Effector memory CD8-positive, alpha-beta T cell (primary cell): ENCODE results near the gene SPDYE5.
A peak's percentile ranks its signal among the peaks of the same experiment; 100 is the strongest.
"Not testable (repeated sequence)": the region's sequence is repeated elsewhere in the genome, so short reads cannot be mapped to it uniquely, and the experiment has no call there.

ENCODE experiments used
- ATAC-seq: fragments of 150-1000 bp; cut with Tn5 transposase; replicated peaks from 2 replicates; pipeline ENCODE4 v1.10.0; 2021; ENCODE audit warnings: mild to moderate bottlenecking, moderate library complexity
- DNase-seq, 3 experiments: peaks; one replicate each; pipeline ENCODE4 v3.0.0; 2021
- H3K27ac Mint-ChIP-seq, 2 donors: one replicate each; pipeline ENCODE4 v1.8.0; 2022; ENCODE audit warnings: mild to moderate bottlenecking in 2 of 2, mixed read lengths in 2 of 2, moderate library complexity in 2 of 2
- H3K27me3 Mint-ChIP-seq, 2 donors: one replicate each; pipeline ENCODE4 v1.8.0; 2022; ENCODE audit warnings: mixed read lengths in 2 of 2
- H3K36me3 Mint-ChIP-seq: one replicate; pipeline ENCODE4 v1.8.0; 2022; ENCODE audit warnings: mild to moderate bottlenecking, moderate library complexity, mixed read lengths; ENCODE audit not compliant: insufficient read depth
- H3K4me1 Mint-ChIP-seq, 2 donors: one replicate each; pipeline ENCODE4 v1.8.0; 2022; ENCODE audit warnings: low read depth in 2 of 2, mixed read lengths in 2 of 2
- H3K4me3 Mint-ChIP-seq, 2 donors: one replicate each; pipeline ENCODE4 v1.8.0; 2022; ENCODE audit warnings: mild to moderate bottlenecking in 2 of 2, mixed read lengths in 2 of 2, moderate library complexity in 2 of 2
- H3K9me3 Mint-ChIP-seq, 2 donors: one replicate each; pipeline ENCODE4 v1.8.0; 2022; ENCODE audit warnings: mixed read lengths in 2 of 2

Gene SPDYE5

GRCh38 chr7:75518842-75519241 lies 26.7 kb downstream of the SPDYE5 start:
- not testable (repeated sequence) for H3K9me3 Mint-ChIP-seq, H3K27ac Mint-ChIP-seq, DNase-seq, ATAC-seq, H3K27me3 Mint-ChIP-seq, H3K4me3 Mint-ChIP-seq
- Mint-ChIP-seq H3K36me3 (peaks cover 52% of the 10 kb centered on the region), H3K4me1 (peaks cover 9 to 41% of the 10 kb centered on the region in 2 donors)

- H3K9me3 Mint-ChIP-seq, H3K4me3 Mint-ChIP-seq, DNase-seq, H3K27me3 Mint-ChIP-seq, ATAC-seq, H3K27ac Mint-ChIP-seq: not testable (repeated sequence)
- Mint-ChIP-seq H3K36me3 (peaks cover 54% of the 10 kb centered on the region), H3K4me1 (peaks cover 21 to 60% of the 10 kb centered on the region in 2 donors)
Measured at GRCh38 chr7:75521727-75522126, 29.6 kb downstream of the SPDYE5 start.

- H3K27me3 Mint-ChIP-seq, H3K9me3 Mint-ChIP-seq, ATAC-seq: not testable (repeated sequence)
- Mint-ChIP-seq H3K4me3 (peak overlapping the region; percentile 92), H3K4me1 (peaks cover 27 to 42% of the 10 kb centered on the region in 2 donors), H3K27ac (peak overlapping the region; percentile 94 to 97), H3K36me3 (peaks cover 34% of the 10 kb centered on the region)
- peak in 1 of 3 experiments; percentile 10 for DNase-seq
Measured at GRCh38 chr7:75527224-75527722, 35.2 kb downstream of the SPDYE5 start.

- Mint-ChIP-seq H3K4me1 (peaks cover 15 to 16% of the 10 kb centered on the region in 2 donors), H3K27ac (no peak overlapping the region), H3K27me3 (no peaks in the 10 kb centered on the region), H3K9me3 (no peaks in the 10 kb centered on the region), H3K36me3 (peaks cover 13% of the 10 kb centered on the region), H3K4me3 (no peak overlapping the region)
- no peak for DNase-seq
- ATAC-seq = no peak
Measured at GRCh38 chr7:75531359-75531821, 39.3 kb downstream of the SPDYE5 start.

- DNase-seq (no peak), ATAC-seq (no peak)
- Mint-ChIP-seq H3K27me3 (no peaks in the 10 kb centered on the region), H3K36me3 (peaks cover 9% of the 10 kb centered on the region), H3K4me1 (peaks cover 5 to 6% of the 10 kb centered on the region in 2 donors), H3K4me3 (no peak overlapping the region), H3K27ac (no peak overlapping the region), H3K9me3 (no peaks in the 10 kb centered on the region)
Measured at GRCh38 chr7:75532639-75533038, 40.5 kb downstream of the SPDYE5 start.

GRCh38 chr7:75533926-75534325 lies 41.8 kb downstream of the SPDYE5 start:
- Mint-ChIP-seq H3K4me1 (no peaks in the 10 kb centered on the region), H3K4me3 (no peak overlapping the region), H3K27me3 (no peaks in the 10 kb centered on the region), H3K36me3 (peaks cover 9% of the 10 kb centered on the region), H3K27ac (peak overlapping the region in 1 of 2 donors; percentile 46), H3K9me3 (no peaks in the 10 kb centered on the region)
- DNase-seq (no peak), ATAC-seq (no peak)

- ATAC-seq = no peak
- Mint-ChIP-seq H3K4me1 (no peaks in the 10 kb centered on the region), H3K27me3 (no peaks in the 10 kb centered on the region), H3K4me3 (no peak overlapping the region), H3K9me3 (no peaks in the 10 kb centered on the region), H3K36me3 (peaks cover 9% of the 10 kb centered on the region), H3K27ac (peak overlapping the region in 1 of 2 donors; percentile 46)
- no peak for DNase-seq
Measured at GRCh38 chr7:75534727-75535307, 42.7 kb downstream of the SPDYE5 start.

- H3K9me3 Mint-ChIP-seq = no peaks in the 10 kb centered on the region
- DNase-seq (no peak), ATAC-seq (no peak)
- H3K27me3 Mint-ChIP-seq = no peaks in the 10 kb centered on the region
- H3K27ac Mint-ChIP-seq = no peak overlapping the region
- H3K36me3 Mint-ChIP-seq = peaks cover 20% of the 10 kb centered on the region
- no peaks in the 10 kb centered on the region for H3K4me1 Mint-ChIP-seq
- no peak overlapping the region for H3K4me3 Mint-ChIP-seq
Measured at GRCh38 chr7:75536491-75536890, 44.4 kb downstream of the SPDYE5 start.

GRCh38 chr7:75536940-75537538 lies 44.9 kb downstream of the SPDYE5 start:
- Mint-ChIP-seq H3K36me3 (peaks cover 21% of the 10 kb centered on the region), H3K27ac (peak overlapping the region in 1 of 2 donors; percentile 25), H3K9me3 (no peaks in the 10 kb centered on the region), H3K4me3 (no peak overlapping the region), H3K27me3 (no peaks in the 10 kb centered on the region), H3K4me1 (no peaks in the 10 kb centered on the region)
- DNase-seq (no peak), ATAC-seq (no peak)

- Mint-ChIP-seq H3K27ac (peak overlapping the region in 1 of 2 donors; percentile 25), H3K4me3 (no peak overlapping the region), H3K36me3 (peaks cover 25% of the 10 kb centered on the region), H3K9me3 (no peaks in the 10 kb centered on the region), H3K4me1 (no peaks in the 10 kb centered on the region), H3K27me3 (no peaks in the 10 kb centered on the region)
- no peak for ATAC-seq
- DNase-seq = no peak
Measured at GRCh38 chr7:75537731-75538130, 45.6 kb downstream of the SPDYE5 start.

- no peaks in the 10 kb centered on the region for H3K27me3 Mint-ChIP-seq
- no peaks in the 10 kb centered on the region for H3K4me1 Mint-ChIP-seq
- H3K27ac Mint-ChIP-seq = no peak overlapping the region
- ATAC-seq (no peak), DNase-seq (no peak)
- H3K9me3 Mint-ChIP-seq = no peaks in the 10 kb centered on the region
- H3K4me3 Mint-ChIP-seq = no peak overlapping the region
- peaks cover 23% of the 10 kb centered on the region for H3K36me3 Mint-ChIP-seq
Measured at GRCh38 chr7:75546237-75547015, 54.3 kb downstream of the SPDYE5 start.
